Measurements from ENCODE around the gene PLCB4.

GRCh38 chr20:9503526-9504245, 434.8 kb downstream of the PLCB4 start:
- no peak for TF ChIP-seq CTCF (IDR thresholded peaks at IDR 0.05)
- TF ChIP-seq EP300 (IDR thresholded peaks at IDR 0.05): no peak
